K562 (cell line): ENCODE data around the gene CCDC85B. TPM values are rescaled to one million over a fixed set of nuclear protein-coding genes. Genes with fewer than 3 reads are reported as not detected.

Experiments
- CTBP1 ChIP-seq: fragments of 450-650 bp; IDR thresholded peaks from 2 replicates; pipeline ENCODE4 v1.6.1; 2016; ENCODE audit warnings: borderline replicate concordance
- ELF4 ChIP-seq: fragments of 450-650 bp; formaldehyde crosslinking; IDR thresholded peaks from 2 replicates; pipeline ENCODE4 v1.4.0; 2022; ENCODE audit warnings: missing genetic modification characterization
- ELK1 ChIP-seq: sonication (generic); formaldehyde crosslinking; IDR thresholded peaks from 2 replicates; pipeline ENCODE4 v1.8.1; 2022; ENCODE audit warnings: missing genetic modification reagents
- HES1 ChIP-seq: fragments of 450-650 bp; IDR thresholded peaks from 2 replicates; pipeline ENCODE4 v1.6.1; 2016; ENCODE audit warnings: low read depth, mild to moderate bottlenecking, moderate library complexity
- JUN ChIP-seq, 2 experiments: sonication (generic) in 1 of 2; formaldehyde crosslinking in 1 of 2; IDR thresholded peaks; 2 replicates each; pipeline versions ENCODE4 v1.6.1 to v1.8.0; 2012 to 2022; ENCODE audit warnings: borderline replicate concordance in 2 of 2, mild to moderate bottlenecking in 2 of 2, improper control_type of control experiment in 1 of 2, low read depth in 1 of 2, low read length in 1 of 2, missing genetic modification reagents in 1 of 2
- MAFG ChIP-seq: fragments of 450-650 bp; conservative IDR thresholded peaks from 2 replicates; pipeline ENCODE4 v1.6.1; 2016; ENCODE audit warnings: missing genetic modification characterization, missing compliant biosample characterization
- MYNN ChIP-seq, 2 experiments: sonication (generic); formaldehyde crosslinking in 1 of 2; IDR thresholded peaks; 2 replicates each; pipeline versions ENCODE4 v1.5.0 to v1.6.1; 2016 to 2020; ENCODE audit warnings: antibody characterized with exemption in 1 of 2, missing genetic modification reagents in 1 of 2
- NBN ChIP-seq: fragments of 450-650 bp; IDR thresholded peaks from 2 replicates; pipeline ENCODE4 v1.6.1; 2016; ENCODE audit warnings: low read depth, mild to moderate bottlenecking
- NR2C2 ChIP-seq, 2 experiments: fragments of 200-800 bp in 1 of 2; sonication (Bioruptor generic) in 1 of 2; sonication (generic) in 1 of 2; formaldehyde crosslinking in 1 of 2; IDR thresholded peaks; 2 replicates each; pipeline versions ENCODE4 v1.6.1 to v1.8.0; 2016 to 2022; ENCODE audit warnings: mild to moderate bottlenecking in 1 of 2, missing compliant biosample characterization in 1 of 2, missing genetic modification characterization in 1 of 2, missing genetic modification reagents in 1 of 2
- NR3C1 ChIP-seq: sonication (generic); formaldehyde crosslinking; IDR thresholded peaks from 2 replicates; pipeline ENCODE4 v1.8.1; 2022; ENCODE audit warnings: missing genetic modification reagents
- PHF21A ChIP-seq: fragments of 450-650 bp; IDR thresholded peaks from 2 replicates; pipeline ENCODE4 v1.6.1; 2017; ENCODE audit warnings: low read depth, borderline replicate concordance
- RBM22 ChIP-seq: fragments of 200-400 bp; formaldehyde crosslinking; IDR thresholded peaks from 2 replicates; pipeline ENCODE4 v1.6.1; 2018; ENCODE audit warnings: low read length, low read depth; ENCODE audit not compliant: poor library complexity, severe bottlenecking
- RUNX1 ChIP-seq: sonication (generic); IDR thresholded peaks from 2 replicates; pipeline ENCODE4 v1.6.1; 2016; ENCODE audit warnings: antibody characterized with exemption, low read depth
- SMARCE1 ChIP-seq: fragments of 450-650 bp; IDR thresholded peaks from 2 replicates; pipeline ENCODE4 v1.7.1; 2016; ENCODE audit warnings: mild to moderate bottlenecking
- TEAD1 ChIP-seq, 2 experiments: fragments of 450-650 bp in 1 of 2; sonication (generic) in 1 of 2; formaldehyde crosslinking; IDR thresholded peaks; 2 replicates each; pipeline versions ENCODE4 v1.4.0 to v1.8.0; 2020 to 2022; ENCODE audit warnings: mild to moderate bottlenecking in 2 of 2, missing genetic modification reagents in 1 of 2
- XRCC5 ChIP-seq: fragments of 200-400 bp; formaldehyde crosslinking; IDR thresholded peaks from 2 replicates; pipeline ENCODE4 v1.6.1; 2017; ENCODE audit warnings: low read depth, mild to moderate bottlenecking, low read length
- ZNF121 ChIP-seq: sonication (generic); formaldehyde crosslinking; conservative IDR thresholded peaks from 2 replicates; pipeline ENCODE4 v1.8.0; 2022; ENCODE audit warnings: missing genetic modification reagents
- ZNF239 ChIP-seq: fragments of 250-450 bp; sonication (Bioruptor Pico); IDR thresholded peaks from 2 replicates; pipeline ENCODE4 v1.4.0; 2020; ENCODE audit warnings: mild to moderate bottlenecking
- polyA plus RNA-seq, 8 experiments: library from polyadenylated mRNA; depleted of rRNA in 4 of 8; stranded (reverse) in 5 of 8; unstranded in 3 of 8; fragments of >200 nt; fragmentation: Nextera tagmentation in 2 of 8; fragmentation: Illumina TruSeq in 1 of 8; extraction: Ambion mirVana in 2 of 8; extraction: Trizol in 1 of 8; gene quantifications; 2 replicates each; pipeline versions ENCODE4 v1.2.1 to v1.2.3, GENCODE V29; 2011 to 2014; ENCODE audit warnings: inconsistent platforms in 1 of 8, missing spikeins in 1 of 8
- total RNA-seq, 7 experiments: library from RNA; depleted of rRNA in 6 of 7; stranded (reverse); fragments of >200 nt in 6 of 7; fragmentation: Illumina TruSeq in 2 of 7; extraction: Trizol in 2 of 7; gene quantifications; 2 replicates each; pipeline versions ENCODE4 v1.2.1 to v1.2.3, GENCODE V29; 2011 to 2021; ENCODE audit warnings: low replicate concordance in 1 of 7
- TF ChIP-seq, protein P1 (sequence below), 2 experiments: fragments of 450-650 bp; IDR thresholded peaks; 2 replicates each; pipeline ENCODE4 v1.6.1; 2016
- TF ChIP-seq, protein P2 (sequence below): sonication (generic); formaldehyde crosslinking; IDR thresholded peaks from 2 replicates; pipeline ENCODE4 v1.8.1; 2023; ENCODE audit warnings: mild to moderate bottlenecking, missing genetic modification reagents
- TF ChIP-seq, protein P3 (sequence below): IDR thresholded peaks from 3 replicates; pipeline ENCODE4 v1.6.1; 2011; ENCODE audit warnings: borderline replicate concordance, mild to moderate bottlenecking, moderate library complexity; ENCODE audit not compliant: insufficient read length; ENCODE audit errors: extremely low read depth

CCDC85B gene
- total and polyA plus RNA-seq, 9 of the 15 experiments (the other 6 are each of a cell fraction or from before 2014, with no cell fraction given) = 0.14 to 138 (median 6.2) TPM

- TF ChIP-seq ELK1 (CRISPR knock-in tag) (no peak), ELF4 (CRISPR knock-in tag) (no peak), NBN (no peak), XRCC5 (no peak), RBM22 (peak; percentile 45), SMARCE1 (peak; percentile 36; the same call in 1 of the 2 replicates), ZNF239 (CRISPR knock-in tag) (no peak), HES1 (no peak), PHF21A (no peak), TEAD1 (CRISPR knock-in tag; IDR thresholded peaks at IDR 0.05) (no peak), CTBP1 (no peak), NR2C2 (CRISPR knock-in tag; IDR thresholded peaks at IDR 0.05) (no peak), NR2C2 (tag; IDR thresholded peaks at IDR 0.05) (no peak), JUN (IDR thresholded peaks at IDR 0.05; ENCODE audit: borderline replicate concordance, low read depth, low read length) (peak; percentile 81), JUN (CRISPR knock-in tag; IDR thresholded peaks at IDR 0.05; ENCODE audit: borderline replicate concordance) (no peak), MYNN (IDR thresholded peaks at IDR 0.05) (peak; percentile 48; the same call in 1 of the 2 replicates), MYNN (CRISPR knock-in tag; IDR thresholded peaks at IDR 0.05) (no peak), RUNX1 (no peak), MAFG (tag) (peak; percentile 24; the same call in 1 of the 2 replicates), NR3C1 (CRISPR knock-in tag) (no peak), ZNF121 (no peak)
- TF ChIP-seq, protein P1, sequence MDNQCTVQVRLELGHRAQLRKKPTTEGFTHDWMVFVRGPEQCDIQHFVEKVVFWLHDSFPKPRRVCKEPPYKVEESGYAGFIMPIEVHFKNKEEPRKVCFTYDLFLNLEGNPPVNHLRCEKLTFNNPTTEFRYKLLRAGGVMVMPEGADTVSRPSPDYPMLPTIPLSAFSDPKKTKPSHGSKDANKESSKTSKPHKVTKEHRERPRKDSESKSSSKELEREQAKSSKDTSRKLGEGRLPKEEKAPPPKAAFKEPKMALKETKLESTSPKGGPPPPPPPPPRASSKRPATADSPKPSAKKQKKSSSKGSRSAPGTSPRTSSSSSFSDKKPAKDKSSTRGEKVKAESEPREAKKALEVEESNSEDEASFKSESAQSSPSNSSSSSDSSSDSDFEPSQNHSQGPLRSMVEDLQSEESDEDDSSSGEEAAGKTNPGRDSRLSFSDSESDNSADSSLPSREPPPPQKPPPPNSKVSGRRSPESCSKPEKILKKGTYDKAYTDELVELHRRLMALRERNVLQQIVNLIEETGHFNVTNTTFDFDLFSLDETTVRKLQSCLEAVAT (IDR thresholded peaks at IDR 0.05) = no peak
- TF ChIP-seq, protein P2, sequence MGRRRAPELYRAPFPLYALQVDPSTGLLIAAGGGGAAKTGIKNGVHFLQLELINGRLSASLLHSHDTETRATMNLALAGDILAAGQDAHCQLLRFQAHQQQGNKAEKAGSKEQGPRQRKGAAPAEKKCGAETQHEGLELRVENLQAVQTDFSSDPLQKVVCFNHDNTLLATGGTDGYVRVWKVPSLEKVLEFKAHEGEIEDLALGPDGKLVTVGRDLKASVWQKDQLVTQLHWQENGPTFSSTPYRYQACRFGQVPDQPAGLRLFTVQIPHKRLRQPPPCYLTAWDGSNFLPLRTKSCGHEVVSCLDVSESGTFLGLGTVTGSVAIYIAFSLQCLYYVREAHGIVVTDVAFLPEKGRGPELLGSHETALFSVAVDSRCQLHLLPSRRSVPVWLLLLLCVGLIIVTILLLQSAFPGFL (CRISPR knock-in tag) = no peak
- TF ChIP-seq, protein P3, sequence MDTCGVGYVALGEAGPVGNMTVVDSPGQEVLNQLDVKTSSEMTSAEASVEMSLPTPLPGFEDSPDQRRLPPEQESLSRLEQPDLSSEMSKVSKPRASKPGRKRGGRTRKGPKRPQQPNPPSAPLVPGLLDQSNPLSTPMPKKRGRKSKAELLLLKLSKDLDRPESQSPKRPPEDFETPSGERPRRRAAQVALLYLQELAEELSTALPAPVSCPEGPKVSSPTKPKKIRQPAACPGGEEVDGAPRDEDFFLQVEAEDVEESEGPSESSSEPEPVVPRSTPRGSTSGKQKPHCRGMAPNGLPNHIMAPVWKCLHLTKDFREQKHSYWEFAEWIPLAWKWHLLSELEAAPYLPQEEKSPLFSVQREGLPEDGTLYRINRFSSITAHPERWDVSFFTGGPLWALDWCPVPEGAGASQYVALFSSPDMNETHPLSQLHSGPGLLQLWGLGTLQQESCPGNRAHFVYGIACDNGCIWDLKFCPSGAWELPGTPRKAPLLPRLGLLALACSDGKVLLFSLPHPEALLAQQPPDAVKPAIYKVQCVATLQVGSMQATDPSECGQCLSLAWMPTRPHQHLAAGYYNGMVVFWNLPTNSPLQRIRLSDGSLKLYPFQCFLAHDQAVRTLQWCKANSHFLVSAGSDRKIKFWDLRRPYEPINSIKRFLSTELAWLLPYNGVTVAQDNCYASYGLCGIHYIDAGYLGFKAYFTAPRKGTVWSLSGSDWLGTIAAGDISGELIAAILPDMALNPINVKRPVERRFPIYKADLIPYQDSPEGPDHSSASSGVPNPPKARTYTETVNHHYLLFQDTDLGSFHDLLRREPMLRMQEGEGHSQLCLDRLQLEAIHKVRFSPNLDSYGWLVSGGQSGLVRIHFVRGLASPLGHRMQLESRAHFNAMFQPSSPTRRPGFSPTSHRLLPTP = no peak
Measured at GRCh38 chr11:65915821-65916251, 25.4 kb downstream of the CCDC85B start (continued).
